K562 (cell line): ENCODE measurements around the gene RAD21L1.

Experiments used
- PTTG1 ChIP-seq: fragments of 450-650 bp; IDR thresholded peaks from 2 replicates; pipeline ENCODE4 v1.6.1; 2016; ENCODE audit warnings: low read depth, mild to moderate bottlenecking, missing genetic modification characterization, missing compliant biosample characterization
- SMARCC2 ChIP-seq: fragments of 450-650 bp; IDR thresholded peaks from 2 replicates; pipeline ENCODE4 v1.6.1; 2017; ENCODE audit warnings: antibody characterized with exemption, moderate library complexity, mild to moderate bottlenecking, low read depth
- TAF7 ChIP-seq: fragments of 450-650 bp; IDR thresholded peaks from 2 replicates; pipeline ENCODE4 v1.6.1; 2016; ENCODE audit warnings: missing genetic modification characterization, missing compliant biosample characterization
- TF ChIP-seq, protein P1 (sequence below): fragments of 250-450 bp; sonication (Bioruptor Pico); IDR thresholded peaks from 2 replicates; pipeline ENCODE4 v1.8.0; 2021; ENCODE audit warnings: borderline replicate concordance, mild to moderate bottlenecking, moderate library complexity; ENCODE audit not compliant: poor library complexity, severe bottlenecking

DNA sequence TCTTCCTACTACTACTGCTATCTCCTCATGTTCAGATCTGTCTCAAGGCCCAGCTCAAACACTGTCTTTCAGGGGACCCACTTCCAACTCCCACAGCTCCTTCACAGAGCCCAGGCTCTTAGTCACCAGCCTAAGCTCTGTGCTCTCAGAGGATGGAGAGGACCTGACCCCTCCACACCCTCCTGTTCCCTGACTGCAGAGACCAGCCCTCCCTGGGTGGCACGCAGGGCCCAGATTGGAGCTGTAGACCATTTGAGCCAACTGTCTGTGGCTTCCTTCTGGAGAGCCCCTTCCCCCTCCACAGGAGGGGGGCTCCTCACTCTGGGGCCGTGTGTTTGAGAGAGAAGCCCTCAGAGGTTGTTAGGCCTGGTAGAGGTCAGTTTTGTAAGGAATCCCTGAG lies 50.1 kb downstream of the RAD21L1 start:
- TF ChIP-seq, protein P1, sequence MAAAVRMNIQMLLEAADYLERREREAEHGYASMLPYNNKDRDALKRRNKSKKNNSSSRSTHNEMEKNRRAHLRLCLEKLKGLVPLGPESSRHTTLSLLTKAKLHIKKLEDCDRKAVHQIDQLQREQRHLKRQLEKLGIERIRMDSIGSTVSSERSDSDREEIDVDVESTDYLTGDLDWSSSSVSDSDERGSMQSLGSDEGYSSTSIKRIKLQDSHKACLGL (CRISPR knock-in tag), result no peak
- TF ChIP-seq PTTG1 (tag) (no peak), SMARCC2 (no peak), TAF7 (tag) (no peak)
